ENCODE results near the gene NEK1.

- no peak for TF ChIP-seq EZH2 (IDR thresholded peaks at IDR 0.05; ENCODE audit: insufficient read depth, poor library complexity, severe bottlenecking)
- TF ChIP-seq EZH2phosphoT487 (IDR thresholded peaks at IDR 0.05; ENCODE audit: insufficient read depth, low read depth) = no peak
Measured at GRCh38 chr4:169346840-169347239, 265.5 kb downstream of the NEK1 start.
